ENCODE measurements around the gene GLI1. TPM values are rescaled to one million over a fixed set of nuclear protein-coding genes. Genes with fewer than 3 reads are reported as not detected.

GLI1 gene
- total and polyA plus RNA-seq, 10 donors = 0.46 to 3.6 (median 1.0) TPM

GRCh38 chr12:57467212-57467874, 7.8 kb downstream of the GLI1 start:
- peaks cover 5 to 49% (median 21%) of the 10 kb centered on the region in 6 donors for H3K4me1 ChIP-seq
- no peak overlapping the region for H3K4me3 ChIP-seq
- intact Hi-C loops (cut with DNase I; ENCODE audit: low total_unique reads) = no loop called here
- peaks cover 0 to 2% (median 0%) of the 10 kb centered on the region in 7 donors for H3K27me3 ChIP-seq (replicated peaks in 1 of 7)
- TF ChIP-seq CTCF (IDR thresholded peaks at IDR 0.05 in 8 of 11, conservative IDR thresholded peaks at IDR 0.05 in 3 of 11) (no peak), POLR2A (IDR thresholded peaks at IDR 0.05) (no peak), POLR2AphosphoS5 (IDR thresholded peaks at IDR 0.05) (no peak)
- peaks cover 0 to 62% (median 37%) of the 10 kb centered on the region in 6 donors for H3K36me3 ChIP-seq
- no peak overlapping the region for H3K27ac ChIP-seq
- H3K9me3 ChIP-seq = no peaks in the 10 kb centered on the region
- WGBS, 5 donors = 86 to 94% (median 87%) methylated on average over 12 of the region's 12 CpGs
- peak; percentile 58 for DNase-seq

GRCh38 chr12:57467915-57468314, 8.3 kb downstream of the GLI1 start:
- Histone ChIP-seq H3K4me3 (no peak overlapping the region), H3K27ac (no peak overlapping the region), H3K4me1 (peaks cover under 1 to 49% (median 17%) of the 10 kb centered on the region in 6 donors), H3K27me3 (replicated peaks in 1 of 7) (no peaks in the 10 kb centered on the region), H3K9me3 (no peaks in the 10 kb centered on the region), H3K36me3 (peaks cover 0 to 68% (median 41%) of the 10 kb centered on the region in 6 donors)
- intact Hi-C loops (cut with DNase I; ENCODE audit: low total_unique reads) = no loop called here
- 86 to 93% (median 90%) methylated on average over 11 of the region's 11 CpGs for whole genome bisulfite sequencing, 5 donors
- TF ChIP-seq POLR2AphosphoS5 (IDR thresholded peaks at IDR 0.05) = peak; percentile 43 to 58 (median 46)
- TF ChIP-seq CTCF (IDR thresholded peaks at IDR 0.05 in 8 of 11, conservative IDR thresholded peaks at IDR 0.05 in 3 of 11) = no peak
- TF ChIP-seq POLR2A (IDR thresholded peaks at IDR 0.05) = no peak
- peak; percentile 49 for DNase-seq

GRCh38 chr12:57469296-57470164, 9.9 kb downstream of the GLI1 start:
- DNase-seq = peak; percentile 78
- Histone ChIP-seq H3K36me3 (peaks cover 0 to 84% (median 55%) of the 10 kb centered on the region in 6 donors), H3K27me3 (replicated peaks in 1 of 7) (no peaks in the 10 kb centered on the region), H3K9me3 (no peaks in the 10 kb centered on the region), H3K4me3 (peak overlapping the region in 1 of 8 donors; percentile 21), H3K27ac (peak overlapping the region in 6 of 8 donors; percentile 20 to 76 (median 45)), H3K4me1 (peaks cover 0 to 60% (median 28%) of the 10 kb centered on the region in 6 donors)
- intact Hi-C loops (cut with DNase I; ENCODE audit: low total_unique reads) = no loop called here
- TF ChIP-seq POLR2A (IDR thresholded peaks at IDR 0.05) = no peak
- TF ChIP-seq POLR2AphosphoS5 (IDR thresholded peaks at IDR 0.05) = peak; percentile 27 to 54 (median 30)
- no peak for TF ChIP-seq CTCF (IDR thresholded peaks at IDR 0.05 in 8 of 11, conservative IDR thresholded peaks at IDR 0.05 in 3 of 11)
- 81 to 91% (median 86%) methylated on average over 6 to 10 of the region's 10 CpGs for WGBS, 5 donors
